Measurements from ENCODE around the gene OR2A42.
"Not testable (repeated sequence)": the region's sequence is repeated elsewhere in the genome, so short reads cannot be mapped to it uniquely, and the experiment has no call there.

The OR2A42 gene

DNA sequence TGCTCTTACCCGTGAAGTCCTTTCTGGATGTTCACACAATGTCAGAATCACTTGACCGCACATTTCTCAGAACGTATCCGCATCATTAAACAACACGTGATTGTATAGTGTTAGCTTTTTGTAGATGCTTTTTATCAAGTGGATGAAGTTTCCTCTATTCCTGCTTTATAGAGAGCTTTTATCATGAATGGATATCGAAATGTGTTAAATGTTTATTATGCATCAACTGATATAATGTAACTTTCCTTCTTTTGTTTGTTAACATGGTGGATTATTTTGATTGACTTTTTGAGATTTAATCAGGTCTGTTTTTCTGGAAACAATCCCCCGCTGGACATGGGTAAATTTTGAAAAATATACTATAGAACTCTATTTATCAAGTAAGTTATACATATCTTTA lies 25.3 kb upstream of the OR2A42 start, which contains the start of gene OR2A7:
Gene OR2A7, minus strand, starts transcription at position 101 of the 400 bp plus-strand sequence. CDS start 5,164 bp downstream, outside the sequence.
- not testable (repeated sequence) for H3K9me2 ChIP-seq (replicated peaks; ENCODE audit: insufficient read depth, low read length); H3K9me3 ChIP-seq (replicated peaks; ENCODE audit: insufficient read depth, low read length); H3F3A ChIP-seq (ENCODE audit: insufficient read depth, low read length); H3K9ac ChIP-seq (ENCODE audit: low read length); H3K79me2 ChIP-seq (ENCODE audit: low read length); H4K20me1 ChIP-seq (ENCODE audit: insufficient read depth, low read length); H3K27ac ChIP-seq (ENCODE audit: low read length); H3K4me1 ChIP-seq (ENCODE audit: low read length); DNase-seq; H3K27me3 ChIP-seq (replicated peaks; ENCODE audit: insufficient read depth, low read length); H3K4me3 ChIP-seq (ENCODE audit: low read length); H3K36me3 ChIP-seq (replicated peaks; ENCODE audit: insufficient read depth, low read length); H3K4me2 ChIP-seq (ENCODE audit: low read depth, low read length); H2AFZ ChIP-seq (ENCODE audit: low read length)

DNA sequence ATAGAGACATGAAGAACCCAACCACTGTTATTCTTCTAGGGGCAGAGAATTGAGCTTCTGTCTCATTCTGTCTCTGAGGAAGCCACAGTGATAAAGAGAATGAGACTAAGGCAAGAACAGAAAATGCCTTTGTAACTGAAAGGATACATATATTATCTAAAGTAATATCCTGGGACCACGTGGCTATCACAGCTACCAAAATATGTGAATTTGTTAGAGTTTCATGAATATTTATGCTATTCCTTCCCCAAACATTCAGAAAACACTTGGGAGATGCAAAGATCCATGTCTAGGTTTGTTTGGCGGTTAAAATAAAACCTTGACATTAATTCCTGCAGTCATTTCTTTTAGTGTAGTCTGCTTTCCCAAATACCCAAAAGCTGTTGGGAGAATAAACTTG lies 22.7 kb upstream of the OR2A42 start:
- not testable (repeated sequence) for H2AFZ ChIP-seq (ENCODE audit: low read length); H3K9me3 ChIP-seq (replicated peaks; ENCODE audit: insufficient read depth, low read length); DNase-seq; H3K4me1 ChIP-seq (ENCODE audit: low read length); H3K4me3 ChIP-seq (ENCODE audit: low read length); H4K20me1 ChIP-seq (ENCODE audit: insufficient read depth, low read length); H3K27me3 ChIP-seq (replicated peaks; ENCODE audit: insufficient read depth, low read length); H3K79me2 ChIP-seq (ENCODE audit: low read length); H3K27ac ChIP-seq (ENCODE audit: low read length); H3K9ac ChIP-seq (ENCODE audit: low read length); H3K4me2 ChIP-seq (ENCODE audit: low read depth, low read length); H3K36me3 ChIP-seq (replicated peaks; ENCODE audit: insufficient read depth, low read length); H3F3A ChIP-seq (ENCODE audit: insufficient read depth, low read length); H3K9me2 ChIP-seq (replicated peaks; ENCODE audit: insufficient read depth, low read length)

DNA sequence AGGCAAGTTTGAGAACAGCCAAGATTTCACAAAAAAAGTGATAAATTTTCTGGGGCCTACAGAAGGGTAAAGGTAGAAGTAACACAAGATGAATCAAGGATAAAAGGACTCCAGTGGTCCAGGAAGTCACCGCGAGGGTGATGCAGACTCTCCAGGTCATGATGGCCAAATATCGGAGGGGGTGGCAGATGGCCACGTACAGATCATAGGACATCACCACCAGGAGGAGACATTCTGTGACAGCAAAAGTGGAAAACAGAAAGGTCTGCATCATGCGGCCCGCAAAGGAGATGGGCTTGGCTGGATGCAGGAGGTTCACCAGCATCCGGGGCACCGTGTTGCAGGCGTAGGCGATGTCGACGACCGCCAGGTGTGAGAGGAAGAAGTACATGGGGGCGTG lies 19.7 kb upstream of the OR2A42 start:
- H4K20me1 ChIP-seq (ENCODE audit: insufficient read depth, low read length); H3K9me3 ChIP-seq (replicated peaks; ENCODE audit: insufficient read depth, low read length); H3K9me2 ChIP-seq (replicated peaks; ENCODE audit: insufficient read depth, low read length); H3K36me3 ChIP-seq (replicated peaks; ENCODE audit: insufficient read depth, low read length); H3F3A ChIP-seq (ENCODE audit: insufficient read depth, low read length); DNase-seq; H3K27me3 ChIP-seq (replicated peaks; ENCODE audit: insufficient read depth, low read length); H2AFZ ChIP-seq (ENCODE audit: low read length); H3K4me2 ChIP-seq (ENCODE audit: low read depth, low read length); H3K9ac ChIP-seq (ENCODE audit: low read length); H3K79me2 ChIP-seq (ENCODE audit: low read length); H3K4me3 ChIP-seq (ENCODE audit: low read length); H3K4me1 ChIP-seq (ENCODE audit: low read length); H3K27ac ChIP-seq (ENCODE audit: low read length): not testable (repeated sequence)

DNA sequence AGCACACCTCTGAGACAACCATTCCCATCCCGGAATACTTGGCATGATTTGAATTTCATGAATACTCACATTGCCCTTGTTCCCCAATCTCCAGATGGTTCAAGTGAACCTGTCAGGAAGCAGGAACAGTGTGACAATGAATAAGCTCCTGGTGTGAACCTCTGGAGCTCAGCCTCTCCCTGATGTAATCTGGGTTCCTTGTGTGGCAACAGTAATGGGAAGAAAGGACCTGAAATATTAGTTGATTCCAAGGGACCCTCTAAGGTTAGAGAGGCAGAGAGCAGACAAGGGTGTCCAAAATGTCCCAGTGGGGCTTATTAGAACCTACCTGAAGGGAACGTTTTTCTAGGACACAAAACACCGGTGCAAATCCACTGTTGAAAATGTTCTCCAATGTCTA lies 16.7 kb upstream of the OR2A42 start:
- Histone ChIP-seq H3K4me2 (ENCODE audit: low read depth, low read length) (no peak overlapping the region), H4K20me1 (ENCODE audit: insufficient read depth, low read length) (no peaks in the 10 kb centered on the region), H3K27me3 (replicated peaks; ENCODE audit: insufficient read depth, low read length) (no peaks in the 10 kb centered on the region), H3K4me1 (ENCODE audit: low read length) (no peaks in the 10 kb centered on the region), H3K27ac (ENCODE audit: low read length) (no peak overlapping the region), H2AFZ (ENCODE audit: low read length) (no peak overlapping the region), H3K36me3 (replicated peaks; ENCODE audit: insufficient read depth, low read length) (no peaks in the 10 kb centered on the region), H3K9me3 (replicated peaks; ENCODE audit: insufficient read depth, low read length) (no peaks in the 10 kb centered on the region), H3K9ac (ENCODE audit: low read length) (no peak overlapping the region), H3K79me2 (ENCODE audit: low read length) (no peaks in the 10 kb centered on the region), H3K9me2 (replicated peaks; ENCODE audit: insufficient read depth, low read length) (no peaks in the 10 kb centered on the region), H3F3A (ENCODE audit: insufficient read depth, low read length) (no peaks in the 10 kb centered on the region), H3K4me3 (ENCODE audit: low read length) (no peak overlapping the region)
- TF ChIP-seq, protein P1, sequence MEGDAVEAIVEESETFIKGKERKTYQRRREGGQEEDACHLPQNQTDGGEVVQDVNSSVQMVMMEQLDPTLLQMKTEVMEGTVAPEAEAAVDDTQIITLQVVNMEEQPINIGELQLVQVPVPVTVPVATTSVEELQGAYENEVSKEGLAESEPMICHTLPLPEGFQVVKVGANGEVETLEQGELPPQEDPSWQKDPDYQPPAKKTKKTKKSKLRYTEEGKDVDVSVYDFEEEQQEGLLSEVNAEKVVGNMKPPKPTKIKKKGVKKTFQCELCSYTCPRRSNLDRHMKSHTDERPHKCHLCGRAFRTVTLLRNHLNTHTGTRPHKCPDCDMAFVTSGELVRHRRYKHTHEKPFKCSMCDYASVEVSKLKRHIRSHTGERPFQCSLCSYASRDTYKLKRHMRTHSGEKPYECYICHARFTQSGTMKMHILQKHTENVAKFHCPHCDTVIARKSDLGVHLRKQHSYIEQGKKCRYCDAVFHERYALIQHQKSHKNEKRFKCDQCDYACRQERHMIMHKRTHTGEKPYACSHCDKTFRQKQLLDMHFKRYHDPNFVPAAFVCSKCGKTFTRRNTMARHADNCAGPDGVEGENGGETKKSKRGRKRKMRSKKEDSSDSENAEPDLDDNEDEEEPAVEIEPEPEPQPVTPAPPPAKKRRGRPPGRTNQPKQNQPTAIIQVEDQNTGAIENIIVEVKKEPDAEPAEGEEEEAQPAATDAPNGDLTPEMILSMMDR (IDR thresholded peaks at IDR 0.05; ENCODE audit: low read length) = no peak
- TF ChIP-seq EZH2 (optimal IDR thresholded peaks at IDR 0.05; ENCODE audit: low read depth, low read length) = no peak
- no peak for TF ChIP-seq EZH2phosphoT487 (IDR thresholded peaks at IDR 0.05; ENCODE audit: low read length)
- DNase-seq = no peak

DNA sequence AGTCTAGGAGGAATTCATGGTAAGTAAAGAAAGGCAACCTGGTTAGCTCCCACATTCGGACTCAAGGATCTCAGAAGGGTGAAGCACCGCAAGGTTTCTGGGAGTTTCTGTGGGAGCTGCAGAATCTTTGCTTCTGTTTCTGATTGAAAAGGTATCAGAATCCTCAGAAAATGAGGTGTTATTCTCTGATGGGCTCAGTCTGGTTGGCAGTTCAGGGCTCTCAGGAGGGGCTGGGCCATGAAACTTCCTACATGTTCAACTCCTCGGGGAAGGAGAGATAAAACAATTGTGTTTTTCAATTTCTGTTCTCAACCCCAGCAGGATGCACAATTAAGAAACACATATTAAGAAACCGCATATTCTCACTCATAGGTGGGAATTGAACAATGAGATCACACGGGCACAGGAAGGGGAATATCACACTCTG lies 16.1 kb upstream of the OR2A42 start:
- TF ChIP-seq EZH2phosphoT487 (IDR thresholded peaks at IDR 0.05; ENCODE audit: low read length) = no peak
- no peak for TF ChIP-seq EZH2 (optimal IDR thresholded peaks at IDR 0.05; ENCODE audit: low read depth, low read length)
- TF ChIP-seq, protein P1 (IDR thresholded peaks at IDR 0.05; ENCODE audit: low read length) = no peak
- H3K4me1 ChIP-seq (ENCODE audit: low read length) = no peaks in the 10 kb centered on the region
- H3K9me2 ChIP-seq (replicated peaks; ENCODE audit: insufficient read depth, low read length) = no peaks in the 10 kb centered on the region
- H2AFZ ChIP-seq (ENCODE audit: low read length) = no peak overlapping the region
- H3K36me3 ChIP-seq (replicated peaks; ENCODE audit: insufficient read depth, low read length) = no peaks in the 10 kb centered on the region
- H3K27ac ChIP-seq (ENCODE audit: low read length) = no peak overlapping the region
- H4K20me1 ChIP-seq (ENCODE audit: insufficient read depth, low read length) = no peaks in the 10 kb centered on the region
- H3K9ac ChIP-seq (ENCODE audit: low read length) = no peak overlapping the region
- no peaks in the 10 kb centered on the region for H3K27me3 ChIP-seq (replicated peaks; ENCODE audit: insufficient read depth, low read length)
- H3K9me3 ChIP-seq (replicated peaks; ENCODE audit: insufficient read depth, low read length) = no peaks in the 10 kb centered on the region
- H3K79me2 ChIP-seq (ENCODE audit: low read length) = no peaks in the 10 kb centered on the region
- no peaks in the 10 kb centered on the region for H3F3A ChIP-seq (ENCODE audit: insufficient read depth, low read length)
- no peak overlapping the region for H3K4me3 ChIP-seq (ENCODE audit: low read length)
- H3K4me2 ChIP-seq (ENCODE audit: low read depth, low read length) = no peak overlapping the region
- DNase-seq = peak; percentile 6

DNA sequence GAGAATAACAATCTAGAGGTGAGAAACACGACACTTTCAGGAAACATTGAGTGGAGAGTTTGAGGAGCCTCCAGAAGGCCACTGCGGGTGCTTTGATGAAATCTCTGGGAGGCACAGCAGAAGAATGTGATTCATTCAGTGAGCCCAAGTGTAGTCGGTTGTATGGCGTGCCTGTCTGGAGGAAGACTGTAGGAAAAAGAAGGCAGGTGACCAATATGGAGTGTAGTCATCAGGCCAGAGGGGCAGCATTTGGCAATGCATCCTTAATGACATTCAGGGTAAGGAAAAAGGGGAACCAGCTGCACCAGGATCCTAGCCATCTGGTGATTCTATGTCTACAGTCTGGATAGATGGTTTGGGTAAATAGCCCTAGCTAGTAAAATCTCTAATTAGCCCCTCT lies 12.9 kb upstream of the OR2A42 start:
- not testable (repeated sequence) for H3K4me2 ChIP-seq (ENCODE audit: low read depth, low read length); H3K4me1 ChIP-seq (ENCODE audit: low read length); DNase-seq; H3K9me2 ChIP-seq (replicated peaks; ENCODE audit: insufficient read depth, low read length); H3K79me2 ChIP-seq (ENCODE audit: low read length); H3K9me3 ChIP-seq (replicated peaks; ENCODE audit: insufficient read depth, low read length); H3K9ac ChIP-seq (ENCODE audit: low read length); H3K4me3 ChIP-seq (ENCODE audit: low read length); H3F3A ChIP-seq (ENCODE audit: insufficient read depth, low read length); H3K36me3 ChIP-seq (replicated peaks; ENCODE audit: insufficient read depth, low read length); H3K27me3 ChIP-seq (replicated peaks; ENCODE audit: insufficient read depth, low read length); H3K27ac ChIP-seq (ENCODE audit: low read length); H4K20me1 ChIP-seq (ENCODE audit: insufficient read depth, low read length); H2AFZ ChIP-seq (ENCODE audit: low read length)

Data from MM.1S (cell line).